Skin of body (tissue), 2 donors: ENCODE measurements around the gene ARHGAP11A. TPM values are rescaled to one million over a fixed set of nuclear protein-coding genes. Genes with fewer than 3 reads are reported as not detected.

Experiments used
- DNase-seq: peaks from one replicate; lab custom pipeline; 2025; lab: John Stamatoyannopoulos, UW
- total RNA-seq: library from RNA; depleted of rRNA; stranded (reverse); fragments of >200 nt; gene quantifications from one replicate; pipeline ENCODE4 v1.2.3, GENCODE V29; 2014

Gene ARHGAP11A
- total RNA-seq, 1 donor from 2014 or later, result 13.2 TPM

DNA sequence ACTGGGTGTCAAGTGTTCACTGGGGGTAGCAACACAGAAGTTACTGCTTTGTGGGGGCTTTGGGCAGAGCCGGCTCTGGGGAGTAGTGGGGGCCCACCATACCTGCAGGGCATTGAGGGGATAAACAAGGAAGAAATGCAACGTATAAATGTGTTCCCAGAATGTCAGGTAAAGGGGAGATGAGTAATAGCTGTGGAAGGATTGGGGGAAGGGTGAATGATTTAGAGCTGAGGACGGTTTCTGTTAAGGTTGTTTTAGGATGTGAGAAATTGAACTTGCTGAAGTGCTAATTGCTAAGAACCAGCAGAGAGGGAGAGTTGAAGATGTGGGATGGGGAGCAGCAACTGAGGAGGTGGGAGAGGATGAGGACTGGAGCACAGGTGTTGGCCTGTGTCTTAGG lies 36.9 kb downstream of the ARHGAP11A start:
- DNase-seq, result no peak

DNA sequence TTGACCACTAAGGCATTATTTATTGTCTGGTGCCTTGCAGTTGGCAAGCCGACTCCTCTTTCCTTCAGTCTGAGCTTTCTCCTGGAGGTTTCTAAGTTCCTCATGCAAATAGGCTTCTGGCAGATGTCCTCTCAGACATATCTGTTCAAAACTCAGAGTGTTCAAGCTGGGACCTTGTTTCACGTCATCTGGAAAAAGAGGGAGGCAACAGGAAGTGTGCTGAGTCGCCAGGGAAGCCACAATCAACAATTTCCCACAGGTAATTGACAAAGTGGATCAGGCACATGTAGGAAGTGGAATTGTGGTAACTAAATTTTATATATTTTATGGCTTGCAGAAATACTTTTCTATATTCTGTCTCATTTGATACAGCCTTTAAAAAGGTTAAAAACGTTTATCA lies 40.8 kb downstream of the ARHGAP11A start:
- DNase-seq, result no peak

DNA sequence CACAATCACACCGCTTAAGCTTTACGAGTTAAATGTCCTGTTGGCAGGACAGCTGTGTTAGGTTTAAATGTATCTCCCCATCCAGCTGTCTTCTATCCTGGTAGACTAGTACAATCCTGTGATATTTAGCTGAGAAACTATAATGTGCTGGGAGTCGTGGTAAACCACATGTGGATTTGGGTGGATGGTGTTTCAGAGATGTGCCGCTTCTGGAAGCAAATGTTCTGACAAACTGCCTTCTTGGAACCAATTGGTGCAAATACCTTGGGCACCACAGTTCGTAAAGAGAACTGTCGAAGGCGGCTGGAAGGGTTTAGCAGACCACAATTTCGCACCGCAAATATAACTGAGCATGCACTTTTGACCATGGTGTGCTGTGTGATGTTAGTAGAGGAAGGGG lies 41.2 kb downstream of the ARHGAP11A start:
- no peak for DNase-seq

DNA sequence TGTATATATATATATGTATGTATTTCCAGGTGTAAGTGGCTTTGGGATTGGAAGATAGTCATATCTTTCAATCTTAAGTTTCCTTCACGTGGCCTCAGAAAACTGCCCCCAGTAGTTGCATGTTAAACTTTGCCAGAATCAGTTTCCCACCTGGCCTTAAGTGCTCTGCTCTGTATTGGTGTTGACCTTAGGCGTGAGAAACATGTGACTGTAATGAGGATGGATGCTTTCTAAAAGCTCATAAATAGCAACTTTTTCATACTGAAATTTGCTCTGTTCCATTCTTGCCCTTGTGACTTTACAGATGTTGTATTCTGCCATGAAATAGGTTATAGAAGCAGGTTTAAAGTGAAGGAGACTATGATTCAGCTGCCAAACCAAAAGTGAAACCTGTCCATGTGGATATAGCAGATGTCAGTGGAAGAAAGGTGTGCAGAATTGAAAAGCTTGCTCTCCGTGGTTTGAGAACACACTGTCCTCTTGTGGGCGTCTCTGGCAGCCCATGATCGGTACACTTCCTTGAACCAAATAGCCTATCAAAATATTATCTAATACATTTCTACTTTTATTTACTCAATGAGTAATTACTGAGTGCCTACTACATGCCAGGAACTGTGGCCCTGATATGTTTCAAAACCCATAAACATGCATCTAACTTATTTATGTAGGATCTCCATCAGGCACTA lies 42.0 kb downstream of the ARHGAP11A start:
- DNase-seq, result no peak

DNA sequence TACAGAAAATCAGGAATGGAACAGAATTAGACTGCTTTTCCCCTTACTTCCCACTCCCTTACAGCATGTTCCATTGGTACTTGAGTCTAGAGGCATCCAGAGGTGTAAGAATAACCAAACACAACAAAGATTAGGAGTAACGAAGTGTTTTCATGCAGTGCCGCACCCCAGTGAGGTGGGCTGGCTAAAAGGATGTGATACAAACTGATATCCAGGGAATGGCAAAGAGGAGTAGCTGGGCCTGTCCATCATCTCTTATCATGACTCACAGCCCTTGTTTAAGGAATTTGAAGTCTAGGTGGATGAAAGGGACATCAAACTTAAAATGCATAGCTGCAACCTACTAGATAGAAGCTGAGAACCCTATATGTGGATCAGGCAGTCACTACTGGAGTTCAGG lies 42.6 kb downstream of the ARHGAP11A start:
- DNase-seq, result no peak

DNA sequence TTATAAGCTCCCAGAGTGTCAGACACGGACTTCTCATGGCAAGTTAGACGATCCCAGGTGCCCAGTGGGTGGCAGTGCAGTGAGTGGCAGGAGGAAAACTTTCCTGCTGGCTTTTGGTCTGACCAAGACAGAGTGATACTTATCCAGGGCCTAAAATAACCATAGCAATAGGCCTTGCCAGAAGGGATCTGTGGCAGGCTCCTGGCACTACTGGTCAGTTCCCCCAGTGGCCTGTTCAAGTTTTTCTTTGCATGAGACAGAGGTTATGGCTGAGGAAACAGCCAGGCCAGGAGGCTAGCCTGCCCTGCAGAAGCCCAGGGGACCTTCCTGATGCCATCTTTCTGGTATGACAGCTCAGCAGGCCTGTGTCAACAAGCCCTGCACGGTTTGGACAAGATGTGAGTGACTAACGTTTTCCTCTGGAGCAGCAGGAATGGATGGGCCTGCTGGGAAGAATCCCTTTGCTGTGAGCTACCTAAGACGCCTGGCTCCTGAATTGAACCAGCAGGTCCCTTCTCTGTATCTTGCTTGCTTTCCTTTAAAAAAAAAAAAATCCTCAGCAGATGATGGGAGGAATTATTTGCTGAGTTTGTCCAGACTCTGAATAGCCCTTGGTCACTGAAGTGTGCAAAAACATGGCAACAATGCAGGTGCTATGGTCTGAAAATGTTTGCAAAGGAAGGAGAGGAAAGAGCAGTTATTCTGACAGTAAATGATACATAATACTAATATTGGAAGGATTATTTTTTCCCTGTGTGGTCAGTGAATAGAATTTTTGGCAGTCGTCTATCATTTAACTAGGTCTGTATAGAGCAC lies 44.2 kb downstream of the ARHGAP11A start:
- DNase-seq, result no peak

DNA sequence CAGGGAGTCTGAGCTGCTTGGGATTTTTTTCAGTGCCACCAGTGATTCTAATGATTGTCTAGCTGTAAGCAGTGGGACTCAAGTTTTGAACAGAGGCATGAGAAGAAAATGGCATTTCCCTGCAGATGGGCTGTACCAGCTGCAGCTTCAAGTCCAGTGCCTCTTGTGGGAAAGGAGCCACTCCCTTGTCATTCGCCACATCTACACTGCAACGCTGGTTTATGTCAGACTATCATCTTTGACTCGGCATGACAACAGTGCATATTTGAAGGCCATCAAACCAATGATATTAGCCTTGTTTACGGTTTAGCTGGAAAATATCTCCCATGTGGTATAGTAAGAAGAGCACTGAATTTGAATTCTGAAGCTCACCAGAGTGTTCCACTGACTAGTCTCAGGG lies 48.4 kb downstream of the ARHGAP11A start:
- no peak for DNase-seq

DNA sequence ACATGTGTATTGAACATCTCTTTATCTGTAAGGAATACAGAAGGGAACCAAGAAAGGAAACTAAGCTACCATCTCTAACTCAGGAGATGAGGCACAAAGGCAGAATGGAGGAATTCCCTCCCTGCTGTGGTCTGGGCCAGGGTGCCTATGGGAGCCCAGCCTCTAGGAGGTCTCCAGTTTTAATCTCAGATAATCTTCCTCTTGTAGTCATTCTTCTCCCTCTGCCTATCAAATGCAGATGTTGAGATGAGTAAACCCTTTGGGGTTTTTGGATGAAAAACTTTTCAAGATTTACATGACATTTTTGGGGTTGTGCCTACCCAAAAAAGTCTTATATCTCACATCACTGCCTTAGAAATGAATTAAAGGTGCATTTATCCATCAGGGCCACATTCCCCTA lies 49.5 kb downstream of the ARHGAP11A start:
- DNase-seq, result no peak

DNA sequence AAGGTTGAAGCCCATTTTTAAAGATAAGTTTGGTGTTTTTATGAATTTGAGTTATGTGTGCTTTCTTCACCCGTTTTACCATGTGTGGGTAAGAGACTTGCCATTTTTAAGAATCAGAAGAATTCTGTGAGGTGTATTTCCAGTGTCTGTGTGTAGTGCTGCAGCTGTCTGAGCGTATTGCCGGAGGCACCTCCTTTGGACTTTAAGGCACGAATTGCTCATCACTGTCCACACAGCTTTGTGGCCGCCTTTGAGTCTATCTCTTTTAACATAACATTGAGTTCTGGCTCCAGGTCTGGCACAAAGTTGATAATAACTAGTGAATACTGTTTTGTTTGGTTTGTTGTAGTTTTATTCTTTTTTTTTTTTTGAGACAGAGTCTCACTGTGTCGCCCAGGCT lies 52.0 kb downstream of the ARHGAP11A start:
- no peak for DNase-seq

DNA sequence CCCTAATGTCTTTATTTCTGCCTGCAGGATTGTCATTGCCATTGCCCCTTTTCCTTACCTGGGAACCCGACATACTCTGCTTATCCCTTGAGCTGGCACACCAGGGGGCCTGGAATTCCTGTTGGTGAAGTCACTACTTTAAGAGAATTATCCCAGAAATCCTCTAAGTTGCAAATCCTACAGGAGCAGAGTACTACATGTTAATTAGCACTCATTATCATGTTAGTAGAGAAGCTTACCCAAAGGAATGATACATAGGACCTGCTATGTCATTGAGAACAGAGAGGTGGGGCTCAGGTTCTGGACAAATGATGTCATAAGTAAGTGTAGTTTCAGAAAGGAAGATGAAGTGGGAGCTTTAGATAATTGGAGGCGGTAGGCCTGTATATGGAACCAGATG lies 53.6 kb downstream of the ARHGAP11A start:
- DNase-seq, result no peak

DNA sequence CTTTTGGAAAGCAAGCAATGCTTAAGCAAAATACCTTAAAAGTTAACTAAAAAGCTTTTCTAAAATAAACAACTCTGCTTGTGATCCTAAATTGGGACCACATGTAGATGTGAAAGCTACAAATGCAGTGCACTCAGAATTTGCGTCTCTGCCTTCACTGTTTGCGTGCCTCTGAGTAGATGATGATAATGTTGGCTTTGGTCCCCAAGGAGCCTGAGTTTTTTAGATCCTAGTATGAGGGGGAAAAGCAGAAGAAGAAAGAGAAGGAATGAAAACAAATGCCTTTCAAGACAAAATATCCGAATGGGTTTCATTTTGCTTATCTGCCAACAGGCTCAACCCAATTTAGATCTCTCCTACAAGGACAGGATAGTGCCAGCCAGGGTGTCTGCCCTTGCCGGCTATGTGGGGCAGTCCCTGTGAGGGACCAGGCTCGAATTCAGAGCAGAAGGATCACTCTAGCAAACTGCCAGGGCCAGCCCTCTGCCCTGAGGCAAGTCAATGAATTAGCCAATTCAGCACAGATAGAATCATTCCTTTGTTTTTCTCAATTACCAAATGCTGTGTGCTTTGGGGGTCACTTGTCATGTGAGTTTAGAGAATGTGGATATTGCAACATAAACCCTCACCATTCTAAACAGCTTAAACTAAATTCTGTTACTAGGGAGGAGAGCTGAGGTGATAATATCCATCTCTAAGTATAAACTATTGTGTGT lies 54.8 kb downstream of the ARHGAP11A start:
- DNase-seq, result peak; percentile 78

DNA sequence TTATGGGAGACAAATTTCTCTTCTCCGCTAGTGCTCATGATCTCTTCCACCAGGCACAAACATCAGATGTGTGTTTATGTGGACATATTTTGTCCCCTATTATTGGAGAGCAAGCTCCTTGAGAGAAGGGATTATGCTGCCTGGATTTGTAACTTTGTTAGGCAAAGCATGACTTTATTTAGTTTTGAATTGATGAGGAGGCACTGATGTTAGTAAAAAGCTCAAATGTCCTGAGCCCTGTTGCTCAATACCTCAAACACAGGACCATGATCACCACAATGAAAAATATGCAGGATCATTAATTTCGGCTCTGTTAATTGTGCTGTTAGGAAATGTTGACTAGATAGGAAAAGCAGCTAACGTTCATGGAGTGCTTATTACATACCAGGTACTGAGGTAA lies 55.3 kb downstream of the ARHGAP11A start:
- DNase-seq, result no peak

DNA sequence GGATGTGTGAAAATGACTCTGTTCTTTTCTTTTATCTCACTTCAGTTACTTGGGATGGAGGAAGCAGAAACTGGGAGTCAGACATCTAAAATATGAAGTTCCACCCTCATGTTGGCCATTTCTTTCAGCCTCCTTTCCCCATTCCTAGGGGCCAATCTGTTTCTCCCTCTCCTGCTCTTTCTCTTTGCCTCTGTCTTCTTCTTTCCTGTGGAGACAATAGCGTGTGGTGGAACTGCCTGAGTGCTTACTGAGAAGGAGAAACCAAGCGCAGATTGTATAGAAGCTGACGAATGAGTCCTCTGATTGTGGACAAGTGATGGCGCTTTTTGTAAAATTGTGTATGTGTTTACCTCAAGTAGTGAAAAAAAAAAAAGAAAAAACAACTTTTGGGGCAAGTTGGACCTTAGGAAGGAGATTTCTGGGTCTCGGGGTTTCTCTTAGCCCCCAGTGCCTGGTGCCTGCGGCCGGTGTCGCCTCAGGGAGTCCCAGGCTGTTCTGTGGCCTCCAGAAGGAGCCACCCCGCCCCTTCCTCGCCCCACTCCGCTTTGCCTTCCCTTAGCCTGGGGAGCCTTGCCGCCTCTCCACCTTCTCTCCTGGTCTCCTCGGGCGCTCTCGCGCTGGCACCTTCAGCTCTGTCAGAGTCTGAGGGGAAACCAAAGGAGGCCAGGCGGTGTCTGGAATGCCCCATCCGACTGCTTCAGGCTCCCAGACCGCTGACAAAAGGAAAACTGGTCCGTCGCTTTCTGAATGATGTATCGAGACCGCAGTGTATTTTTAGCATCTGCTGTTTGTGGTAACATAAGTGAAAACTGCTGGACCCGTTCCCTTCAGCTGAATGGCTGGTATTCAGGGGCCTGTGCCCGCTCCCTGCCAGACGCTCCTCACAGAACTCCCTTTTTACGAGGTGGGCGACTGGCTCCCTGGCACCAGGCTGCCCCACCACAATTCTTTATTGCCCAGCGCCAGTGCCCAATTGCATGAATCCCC lies 56.3 kb downstream of the ARHGAP11A start:
- peak; percentile 65 for DNase-seq

DNA sequence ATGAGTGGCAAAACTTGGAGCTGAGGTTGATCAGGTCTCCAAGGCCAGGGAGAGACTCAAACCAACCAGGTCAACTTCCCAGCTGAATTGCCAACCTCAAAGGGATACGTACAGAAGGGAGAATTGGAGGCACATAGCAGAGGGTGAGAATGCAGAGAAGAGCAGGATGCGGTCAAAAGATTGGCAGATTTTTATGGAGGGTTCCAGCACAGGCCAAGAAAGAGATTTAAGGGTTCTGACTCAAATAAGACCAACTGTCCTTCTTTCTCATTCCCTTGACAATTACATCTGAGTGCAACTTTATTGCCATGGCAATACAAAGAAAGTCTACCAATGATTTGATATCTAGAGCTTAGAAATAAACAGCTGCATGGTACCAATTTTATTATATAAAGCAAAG lies 59.4 kb downstream of the ARHGAP11A start:
- no peak for DNase-seq

DNA sequence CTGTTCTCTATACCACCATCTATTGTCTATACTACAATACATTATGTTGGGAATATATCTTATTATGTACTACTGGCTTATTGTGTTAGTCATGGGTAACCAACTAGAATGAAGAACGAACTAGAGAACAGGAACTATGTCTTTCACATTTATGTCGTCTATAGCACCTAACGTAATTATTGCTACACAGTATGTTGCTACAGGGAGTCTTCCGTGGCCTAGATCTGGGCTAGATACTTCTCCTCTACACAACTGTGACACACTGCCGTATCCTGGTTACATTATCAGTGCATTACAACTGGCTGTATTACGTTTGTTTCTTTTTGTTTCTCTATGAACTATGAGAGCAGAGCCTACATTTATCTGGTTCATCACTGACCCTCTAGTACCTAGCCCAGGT lies 60.2 kb downstream of the ARHGAP11A start:
- DNase-seq, result no peak

DNA sequence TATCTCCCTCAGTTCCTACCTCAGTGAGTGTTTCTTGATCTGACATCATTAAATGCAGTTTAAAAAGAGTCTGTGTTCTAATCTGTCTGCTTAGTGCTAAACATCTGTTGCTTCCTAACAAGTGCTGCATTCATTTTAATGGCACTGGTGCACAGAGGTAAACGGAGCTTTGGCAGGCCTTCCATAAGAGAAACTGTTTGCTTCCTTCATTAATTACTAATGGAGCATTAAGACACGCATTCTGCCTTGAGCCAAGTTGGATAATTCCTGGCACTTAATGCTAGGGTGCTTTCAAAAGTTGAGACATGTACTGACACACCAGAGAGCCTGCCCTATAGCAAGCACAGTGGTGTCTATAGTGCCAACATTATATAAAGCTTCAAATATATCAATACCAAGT lies 60.9 kb downstream of the ARHGAP11A start:
- no peak for DNase-seq

DNA sequence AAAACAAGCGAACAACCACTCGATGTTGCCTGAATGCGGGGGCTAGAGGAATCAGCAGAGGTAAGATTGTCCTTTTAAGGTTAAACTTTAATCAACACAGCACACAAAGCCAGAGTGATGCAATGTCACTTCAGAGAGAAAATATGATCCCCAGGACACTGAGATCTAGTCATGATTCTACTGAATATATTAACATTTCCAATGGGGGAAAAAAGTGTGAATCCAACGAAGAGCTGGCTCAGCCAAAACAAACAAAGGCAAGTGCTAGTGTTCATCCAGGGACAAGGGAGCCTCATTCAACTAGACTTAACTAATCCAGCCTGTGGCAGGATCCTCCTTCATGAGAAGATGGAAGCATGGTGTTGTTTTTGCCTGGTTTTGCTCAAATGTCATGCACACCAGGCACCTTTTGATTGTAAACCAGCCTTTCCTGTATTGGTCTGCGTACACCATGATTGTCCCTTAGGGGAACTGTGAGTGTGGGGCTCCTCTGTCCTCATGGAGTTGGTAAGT lies 62.0 kb downstream of the ARHGAP11A start:
- DNase-seq, result no peak

DNA sequence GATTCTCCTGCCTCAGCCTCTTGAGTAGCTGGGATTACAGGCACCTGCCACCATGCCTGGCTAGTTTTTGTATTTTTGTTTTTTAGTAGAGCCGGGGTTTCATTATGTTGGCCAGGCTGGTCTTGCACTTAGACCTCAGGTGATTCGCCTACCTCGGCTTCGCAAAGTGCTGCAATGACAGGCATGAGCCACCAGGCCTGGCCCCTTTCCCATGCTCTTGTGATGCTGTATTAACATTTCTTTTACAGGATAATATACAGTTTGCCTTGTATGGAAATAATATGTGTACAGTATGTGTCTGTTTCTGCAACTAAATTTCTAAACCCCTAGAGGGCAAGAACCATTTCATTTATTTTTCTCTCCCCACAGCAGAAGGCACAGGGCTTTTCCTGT lies 64.0 kb downstream of the ARHGAP11A start:
- no peak for DNase-seq

DNA sequence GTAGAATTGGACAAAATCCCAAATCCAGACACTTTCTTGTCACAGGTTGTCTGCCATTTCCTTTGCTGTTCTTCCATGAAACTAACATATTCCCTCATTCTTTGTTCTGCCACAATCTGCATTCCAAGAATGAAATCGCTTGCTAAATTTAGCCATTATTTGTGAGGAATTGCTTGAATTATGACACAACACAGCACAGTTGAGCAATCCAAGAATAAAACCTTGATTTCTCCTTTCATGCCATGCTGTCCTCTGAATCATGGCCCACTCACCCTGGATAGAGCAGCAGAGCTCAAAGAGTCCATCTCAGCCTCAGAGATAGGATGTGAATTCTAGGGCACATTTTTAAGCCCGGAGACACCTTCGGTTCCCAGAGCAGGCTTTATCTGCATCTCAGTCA lies 67.3 kb downstream of the ARHGAP11A start:
- DNase-seq, result peak; percentile 63

DNA sequence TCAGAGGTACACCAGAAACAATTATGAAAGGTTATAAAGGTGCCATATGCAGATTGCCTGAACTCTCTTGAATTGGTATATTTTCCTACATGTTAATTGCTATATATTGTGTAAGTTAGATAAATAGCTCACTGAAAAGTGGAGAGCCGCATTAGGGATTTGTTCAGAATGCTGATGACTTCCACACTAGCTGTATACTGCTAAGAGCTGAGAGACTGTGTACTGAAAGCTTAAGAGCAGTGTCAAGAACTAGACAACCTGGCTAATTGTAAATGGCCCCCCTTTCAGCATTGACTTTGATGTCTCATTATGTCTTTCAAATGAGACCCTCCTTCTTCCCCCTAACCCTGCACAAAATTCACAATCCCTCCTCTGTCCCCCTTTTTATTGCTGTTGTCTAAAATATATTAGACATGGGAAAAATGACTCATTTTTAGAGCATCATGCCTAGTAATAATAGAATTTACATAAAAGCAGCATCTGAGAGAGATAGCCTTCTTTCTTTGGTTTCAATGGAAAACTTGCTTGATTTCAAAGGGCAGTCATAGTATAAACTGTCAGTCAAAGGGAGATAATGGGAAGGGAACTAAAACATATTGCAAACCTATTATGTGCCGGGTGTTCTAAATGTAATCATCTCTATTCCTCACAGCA lies 67.8 kb downstream of the ARHGAP11A start:
- DNase-seq, result no peak
